K562 (cell line): Measurements from ENCODE around the gene NPHP1. TPM values are rescaled to one million over a fixed set of nuclear protein-coding genes. Genes with fewer than 3 reads are reported as not detected.

Experiments used
- ATF3 ChIP-seq, 2 experiments: fragments of 450-650 bp in 1 of 2; sonication (generic) in 1 of 2; formaldehyde crosslinking in 1 of 2; IDR thresholded peaks in 1 of 2; conservative IDR thresholded peaks in 1 of 2; 2 replicates each; pipeline versions ENCODE4 v1.6.1 to v1.8.1; 2016 to 2023; ENCODE audit warnings: mild to moderate bottlenecking in 2 of 2, moderate library complexity in 2 of 2, inconsistent platforms in 1 of 2, missing genetic modification reagents in 1 of 2
- BRCA1 ChIP-seq, 2 experiments: fragments of 450-650 bp in 1 of 2; sonication (generic) in 1 of 2; formaldehyde crosslinking in 1 of 2; IDR thresholded peaks; 2 replicates each; pipeline versions ENCODE4 v1.5.0 to v1.6.1; 2017 to 2020; ENCODE audit warnings: mild to moderate bottlenecking in 1 of 2, missing genetic modification reagents in 1 of 2
- BRD4 ChIP-seq: fragments of 200-600 bp; sonication (generic); IDR thresholded peaks from 2 replicates; pipeline ENCODE4 v1.6.1; 2017; ENCODE audit warnings: inconsistent platforms
- C11orf30 ChIP-seq: fragments of 450-650 bp; IDR thresholded peaks from 2 replicates; pipeline ENCODE4 v1.6.1; 2016; ENCODE audit warnings: low read depth, mild to moderate bottlenecking
- HCFC1 ChIP-seq: IDR thresholded peaks from 2 replicates; pipeline ENCODE4 v1.6.1; 2012; ENCODE audit warnings: low read depth, low read length, improper control_type of control experiment
- HMGN3 ChIP-seq: IDR thresholded peaks from 2 replicates; pipeline ENCODE4 v1.6.1; 2011; ENCODE audit warnings: borderline replicate concordance, low read depth, mild to moderate bottlenecking, mixed read lengths, low read length; ENCODE audit not compliant: insufficient read length; ENCODE audit errors: extremely low read depth
- KLF1 ChIP-seq: fragments of 450-650 bp; IDR thresholded peaks from 2 replicates; pipeline ENCODE4 v1.6.1; 2016; ENCODE audit warnings: missing genetic modification characterization, missing compliant biosample characterization
- MAZ ChIP-seq, 2 experiments: fragments of 450-650 bp in 1 of 2; sonication (generic) in 1 of 2; formaldehyde crosslinking; IDR thresholded peaks in 1 of 2; conservative IDR thresholded peaks in 1 of 2; 2 replicates each; pipeline versions ENCODE4 v1.4.0 to v1.5.0; 2020; ENCODE audit warnings: mild to moderate bottlenecking in 1 of 2, missing genetic modification reagents in 1 of 2
- MCM7 ChIP-seq, 2 experiments: fragments of 450-650 bp; IDR thresholded peaks; 2 replicates each; pipeline ENCODE4 v1.6.1; 2016 to 2018
- MED1 ChIP-seq: sonication (generic); formaldehyde crosslinking; IDR thresholded peaks from 2 replicates; pipeline ENCODE4 v1.8.1; 2023; ENCODE audit warnings: missing genetic modification reagents, borderline replicate concordance
- NELFE ChIP-seq: IDR thresholded peaks from 2 replicates; pipeline ENCODE4 v1.6.1; 2011; ENCODE audit warnings: mild to moderate bottlenecking; ENCODE audit not compliant: insufficient read depth, insufficient read length
- PPARD ChIP-seq: fragments of 250-450 bp; sonication (Bioruptor Pico); IDR thresholded peaks from 2 replicates; pipeline ENCODE4 v1.8.0; 2022; ENCODE audit warnings: inconsistent platforms, mild to moderate bottlenecking, moderate library complexity
- RNF2 ChIP-seq: sonication (generic); IDR thresholded peaks from 2 replicates; pipeline ENCODE4 v1.6.1; 2016
- SIN3A ChIP-seq, 2 experiments: fragments of 150-350 bp in 1 of 2; IDR thresholded peaks; 2 replicates each; pipeline ENCODE4 v1.6.1; 2011 to 2016; ENCODE audit warnings: borderline replicate concordance in 2 of 2, low read depth in 2 of 2, low read length in 2 of 2, mild to moderate bottlenecking in 2 of 2, moderate library complexity in 2 of 2; ENCODE audit not compliant: control insufficient read depth in 1 of 2
- SNAPC5 ChIP-seq: fragments of 250-450 bp; sonication (Bioruptor Pico); IDR thresholded peaks from 2 replicates; pipeline ENCODE4 v1.8.0; 2021; ENCODE audit warnings: moderate library complexity, mild to moderate bottlenecking, inconsistent platforms
- SREBF1 ChIP-seq: fragments of 150-350 bp; IDR thresholded peaks from 2 replicates; pipeline ENCODE4 v1.6.1; 2014; ENCODE audit warnings: antibody characterized with exemption, low read depth, low read length, borderline replicate concordance
- USF1 ChIP-seq: sonication (generic); formaldehyde crosslinking; IDR thresholded peaks from 2 replicates; pipeline ENCODE4 v1.9.0; 2022; ENCODE audit warnings: mild to moderate bottlenecking, missing genetic modification reagents
- ZFX ChIP-seq: sonication (generic); formaldehyde crosslinking; IDR thresholded peaks from 2 replicates; pipeline ENCODE4 v1.8.0; 2022; ENCODE audit warnings: mild to moderate bottlenecking, missing genetic modification reagents, moderate library complexity
- ZNF12 ChIP-seq: sonication (generic); formaldehyde crosslinking; IDR thresholded peaks from 2 replicates; pipeline ENCODE4 v1.4.0; 2020; ENCODE audit warnings: mild to moderate bottlenecking, missing genetic modification reagents
- ZNF184 ChIP-seq: sonication (generic); formaldehyde crosslinking; IDR thresholded peaks from 2 replicates; pipeline ENCODE4 v1.5.0; 2020; ENCODE audit warnings: missing genetic modification reagents
- ZNF436 ChIP-seq: fragments of 250-450, 450-650 bp; sonication (Bioruptor Pico); formaldehyde crosslinking; IDR thresholded peaks from 2 replicates; pipeline ENCODE4 v1.7.0; 2020; ENCODE audit warnings: mild to moderate bottlenecking
- ZNF696 ChIP-seq: fragments of 250-450 bp; sonication (Bioruptor Pico); conservative IDR thresholded peaks from 2 replicates; pipeline ENCODE4 v1.4.0; 2020; ENCODE audit warnings: mild to moderate bottlenecking, moderate library complexity
- ZNF766 ChIP-seq: fragments of 200-800 bp; sonication (Bioruptor generic); conservative IDR thresholded peaks from 2 replicates; pipeline ENCODE4 v1.6.1; 2016; ENCODE audit warnings: missing genetic modification characterization, missing compliant biosample characterization
- polyA plus RNA-seq, 8 experiments: library from polyadenylated mRNA; depleted of rRNA in 4 of 8; stranded (reverse) in 5 of 8; unstranded in 3 of 8; fragments of >200 nt; fragmentation: Nextera tagmentation in 2 of 8; fragmentation: Illumina TruSeq in 1 of 8; extraction: Ambion mirVana in 2 of 8; extraction: Trizol in 1 of 8; gene quantifications; 2 replicates each; pipeline versions ENCODE4 v1.2.1 to v1.2.3, GENCODE V29; 2011 to 2014; ENCODE audit warnings: inconsistent platforms in 1 of 8, missing spikeins in 1 of 8
- total RNA-seq, 7 experiments: library from RNA; depleted of rRNA in 6 of 7; stranded (reverse); fragments of >200 nt in 6 of 7; fragmentation: Illumina TruSeq in 2 of 7; extraction: Trizol in 2 of 7; gene quantifications; 2 replicates each; pipeline versions ENCODE4 v1.2.1 to v1.2.3, GENCODE V29; 2011 to 2021; ENCODE audit warnings: low replicate concordance in 1 of 7

The NPHP1 gene
- total and polyA plus RNA-seq, 9 of the 15 experiments (the other 6 are each of a cell fraction or from before 2014, with no cell fraction given), result 0.11 to 0.32 (median 0.20) TPM; not detected in 5

GRCh38 chr2:110211938-110212858 is 7.4 kb upstream of the NPHP1 start, which contains the start of gene MTLN (continued):
- TF ChIP-seq ZFX (no peak), SREBF1 (no peak), SNAPC5 (CRISPR knock-in tag) (no peak), ATF3 (IDR thresholded peaks at IDR 0.05) (no peak), ATF3 (CRISPR knock-in tag; conservative IDR thresholded peaks at IDR 0.05) (no peak), USF1 (no peak), RNF2 (no peak), HMGN3 (no peak), HCFC1 (peak; percentile 72), ZNF12 (CRISPR knock-in tag) (no peak), BRCA1 (IDR thresholded peaks at IDR 0.05) (no peak), BRCA1 (CRISPR knock-in tag; IDR thresholded peaks at IDR 0.05) (no peak), ZNF184 (CRISPR knock-in tag) (no peak), KLF1 (tag) (peak; percentile 85), MED1 (CRISPR knock-in tag) (no peak), NELFE (no peak), PPARD (CRISPR knock-in tag) (no peak), ZNF436 (CRISPR knock-in tag) (no peak), BRD4 (0 out of 2 replicates have a peak, but pooled peaks have one; percentile 59), MAZ (CRISPR knock-in tag; conservative IDR thresholded peaks at IDR 0.05 in 1 of 2, IDR thresholded peaks at IDR 0.05 in 1 of 2) (peak; percentile 81 to 87), SIN3A (IDR thresholded peaks at IDR 0.05; ENCODE audit: borderline replicate concordance in 2 of 2, control insufficient read depth in 1 of 2, low read depth in 2 of 2, low read length in 2 of 2) (peak; percentile 40 to 64; a peak in 1 of 4 replicates), MCM7 (IDR thresholded peaks at IDR 0.05) (no peak), ZNF766 (CRISPR knock-in tag) (0 out of 2 replicates have a peak, but pooled peaks have one; percentile 44), C11orf30 (peak; percentile 89), ZNF696 (CRISPR knock-in tag) (no peak)
